ENCODE results near the gene GARIN3. TPM values are rescaled to one million over a fixed set of nuclear protein-coding genes. Genes with fewer than 3 reads are reported as not detected.

Gene GARIN3
- total RNA-seq, 1 donor from 2014 or later = not detected

DNA sequence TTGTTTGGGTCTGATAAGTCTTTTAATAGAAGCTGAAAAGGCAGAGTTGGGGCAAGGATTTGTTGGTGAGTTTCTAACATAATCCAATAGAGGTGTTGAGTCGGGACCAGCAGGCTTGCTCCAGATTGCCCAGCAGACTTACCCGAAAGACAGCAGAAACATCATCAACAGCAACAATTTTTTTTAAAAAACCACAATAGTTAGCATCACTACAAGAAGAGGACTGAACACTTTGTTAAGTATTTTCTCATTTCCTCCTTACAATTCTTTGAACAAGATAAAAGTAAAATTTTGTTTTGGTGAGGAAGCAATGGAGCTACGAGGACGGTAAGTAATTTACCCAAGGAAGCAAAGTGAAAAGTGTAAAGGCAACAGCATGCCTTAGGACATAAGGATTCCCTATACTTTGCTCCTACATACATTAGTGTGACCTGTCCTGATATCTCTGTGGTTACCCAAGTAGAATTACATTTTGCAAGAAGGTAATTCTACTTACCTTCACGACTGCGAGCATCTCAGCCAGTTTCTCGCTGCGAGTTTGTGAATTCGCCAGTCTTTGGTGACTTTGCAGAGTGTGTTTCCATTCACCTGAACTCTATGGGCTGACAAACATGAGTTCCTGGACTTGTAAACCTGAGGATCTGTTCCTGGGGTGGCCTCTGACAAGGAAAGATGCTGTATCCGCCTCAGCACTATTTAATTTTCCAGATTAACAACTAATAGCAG is 27.8 kb upstream of the GARIN3 start:
- Histone ChIP-seq H3F3A (ENCODE audit: low read depth) (no peaks in the 10 kb centered on the region), H3K4me2 (no peak overlapping the region), H3K27me3 (peaks cover 52% of the 10 kb centered on the region), H3K79me2 (ENCODE audit: low read depth) (no peaks in the 10 kb centered on the region), H3K4me1 (no peaks in the 10 kb centered on the region), H3K4me3 (no peak overlapping the region), H3K9me3 (ENCODE audit: low read depth) (no peaks in the 10 kb centered on the region), H3K27ac (no peak overlapping the region), H4K20me1 (ENCODE audit: low read depth) (no peaks in the 10 kb centered on the region), H3K36me3 (no peaks in the 10 kb centered on the region), H2AFZ (replicated peaks) (no peak overlapping the region), H3K9ac (no peak overlapping the region)
- Mint-ChIP-seq H3K4me1 (no peaks in the 10 kb centered on the region), H3K36me3 (no peaks in the 10 kb centered on the region), H3K4me3 (no peak overlapping the region), H3K27me3 (ENCODE audit: insufficient read depth, low read depth) (no peaks in the 10 kb centered on the region), H3K9me3 (peaks cover 3% of the 10 kb centered on the region), H3K27ac (no peak overlapping the region)
- TF ChIP-seq EZH2 (IDR thresholded peaks at IDR 0.05) = no peak
- TF ChIP-seq CTCF (IDR thresholded peaks at IDR 0.05) = no peak
- no peak for DNase-seq (ENCODE audit: low spot score)

DNA sequence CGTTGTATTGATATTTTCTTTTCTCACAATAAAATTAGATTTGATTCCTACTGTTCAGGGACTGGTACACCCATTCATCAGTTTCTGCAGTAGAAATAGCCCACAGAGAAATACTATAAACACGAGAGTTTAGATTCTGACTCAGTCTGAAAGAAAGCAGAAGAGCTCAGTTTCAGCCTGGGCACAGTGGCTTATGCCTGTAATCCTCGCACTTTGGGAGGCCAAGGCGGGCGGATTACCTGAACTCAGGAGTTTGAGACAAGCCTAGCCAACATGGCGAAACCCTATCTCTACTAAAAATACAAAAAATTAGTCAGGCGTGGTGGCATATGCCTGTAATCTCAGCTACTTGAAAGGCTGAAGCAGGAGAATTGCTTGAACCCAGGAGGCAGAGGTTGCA is 23.2 kb upstream of the GARIN3 start:
- H3K27me3 Mint-ChIP-seq (ENCODE audit: insufficient read depth, low read depth) = no peaks in the 10 kb centered on the region
- no peak overlapping the region for H3K27ac ChIP-seq
- H3K36me3 Mint-ChIP-seq = no peaks in the 10 kb centered on the region
- H3K27ac Mint-ChIP-seq = no peak overlapping the region
- no peaks in the 10 kb centered on the region for H3K36me3 ChIP-seq
- no peak overlapping the region for H3K4me3 ChIP-seq
- H3K4me2 ChIP-seq = no peak overlapping the region
- no peaks in the 10 kb centered on the region for H3F3A ChIP-seq (ENCODE audit: low read depth)
- peaks cover 3% of the 10 kb centered on the region for H3K4me1 Mint-ChIP-seq
- no peak overlapping the region for H2AFZ ChIP-seq (replicated peaks)
- H4K20me1 ChIP-seq (ENCODE audit: low read depth) = no peaks in the 10 kb centered on the region
- H3K4me3 Mint-ChIP-seq = no peak overlapping the region
- peaks cover 3% of the 10 kb centered on the region for H3K9me3 Mint-ChIP-seq
- H3K9me3 ChIP-seq (ENCODE audit: low read depth) = no peaks in the 10 kb centered on the region
- no peak overlapping the region for H3K9ac ChIP-seq
- TF ChIP-seq EZH2phosphoT487 (IDR thresholded peaks at IDR 0.05) = no peak
- no peak for TF ChIP-seq EZH2 (IDR thresholded peaks at IDR 0.05)
- no peak for TF ChIP-seq CTCF (IDR thresholded peaks at IDR 0.05)
- H3K27me3 ChIP-seq = peaks cover 81% of the 10 kb centered on the region
- DNase-seq (ENCODE audit: low spot score) = no peak
- H3K79me2 ChIP-seq (ENCODE audit: low read depth) = no peaks in the 10 kb centered on the region
- H3K4me1 ChIP-seq = peaks cover 9% of the 10 kb centered on the region

DNA sequence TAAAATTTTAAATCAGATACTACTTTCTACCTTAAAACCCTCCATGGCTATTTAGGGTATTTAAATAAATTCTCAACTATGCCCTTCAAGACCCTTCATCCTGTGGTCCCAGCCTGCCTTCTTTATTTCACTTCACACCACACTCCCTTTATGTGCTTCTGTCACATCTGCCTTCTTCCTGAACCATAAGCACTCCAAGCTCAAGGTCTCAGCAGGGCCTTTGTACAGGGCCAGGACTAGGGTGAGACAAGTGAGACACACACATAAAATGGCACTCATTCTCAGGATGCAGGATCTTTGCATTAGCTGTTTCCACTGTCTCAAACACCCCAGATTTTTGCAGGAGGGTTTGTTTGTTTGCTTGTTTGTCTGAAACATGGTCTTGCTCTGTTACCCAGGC is 22.2 kb upstream of the GARIN3 start:
- Mint-ChIP-seq H3K27ac (no peak overlapping the region), H3K4me1 (peaks cover 3% of the 10 kb centered on the region), H3K36me3 (no peaks in the 10 kb centered on the region), H3K27me3 (ENCODE audit: insufficient read depth, low read depth) (no peaks in the 10 kb centered on the region), H3K4me3 (no peak overlapping the region), H3K9me3 (peaks cover 3% of the 10 kb centered on the region)
- TF ChIP-seq CTCF (IDR thresholded peaks at IDR 0.05) (no peak), EZH2 (IDR thresholded peaks at IDR 0.05) (no peak), EZH2phosphoT487 (IDR thresholded peaks at IDR 0.05) (no peak)
- no peak overlapping the region for H3K9ac ChIP-seq
- no peak overlapping the region for H3K4me2 ChIP-seq
- H3K9me3 ChIP-seq (ENCODE audit: low read depth) = no peaks in the 10 kb centered on the region
- no peaks in the 10 kb centered on the region for H3K36me3 ChIP-seq
- no peaks in the 10 kb centered on the region for H4K20me1 ChIP-seq (ENCODE audit: low read depth)
- DNase-seq (ENCODE audit: low spot score) = no peak
- H3K27me3 ChIP-seq = peaks cover 91% of the 10 kb centered on the region
- H3F3A ChIP-seq (ENCODE audit: low read depth) = no peaks in the 10 kb centered on the region
- H3K27ac ChIP-seq = no peak overlapping the region
- no peaks in the 10 kb centered on the region for H3K79me2 ChIP-seq (ENCODE audit: low read depth)
- no peak overlapping the region for H2AFZ ChIP-seq (replicated peaks)
- H3K4me1 ChIP-seq = peaks cover 9% of the 10 kb centered on the region
- no peak overlapping the region for H3K4me3 ChIP-seq

Measured in neural progenitor cell (in vitro differentiated cells).